ENCODE data around the gene CCHCR1. TPM values are rescaled to one million over a fixed set of nuclear protein-coding genes. Genes with fewer than 3 reads are reported as not detected.
A peak's percentile ranks its signal among the peaks of the same experiment; 100 is the strongest.
"Not testable (repeated sequence)": the region's sequence is repeated elsewhere in the genome, so short reads cannot be mapped to it uniquely, and the experiment has no call there.

CCHCR1 gene
- total and polyA plus RNA-seq, 2 of the 13 experiments (the other 11 are each of a cell fraction or from before 2014, with no cell fraction given): 14.6 to 28.2 TPM

DNA sequence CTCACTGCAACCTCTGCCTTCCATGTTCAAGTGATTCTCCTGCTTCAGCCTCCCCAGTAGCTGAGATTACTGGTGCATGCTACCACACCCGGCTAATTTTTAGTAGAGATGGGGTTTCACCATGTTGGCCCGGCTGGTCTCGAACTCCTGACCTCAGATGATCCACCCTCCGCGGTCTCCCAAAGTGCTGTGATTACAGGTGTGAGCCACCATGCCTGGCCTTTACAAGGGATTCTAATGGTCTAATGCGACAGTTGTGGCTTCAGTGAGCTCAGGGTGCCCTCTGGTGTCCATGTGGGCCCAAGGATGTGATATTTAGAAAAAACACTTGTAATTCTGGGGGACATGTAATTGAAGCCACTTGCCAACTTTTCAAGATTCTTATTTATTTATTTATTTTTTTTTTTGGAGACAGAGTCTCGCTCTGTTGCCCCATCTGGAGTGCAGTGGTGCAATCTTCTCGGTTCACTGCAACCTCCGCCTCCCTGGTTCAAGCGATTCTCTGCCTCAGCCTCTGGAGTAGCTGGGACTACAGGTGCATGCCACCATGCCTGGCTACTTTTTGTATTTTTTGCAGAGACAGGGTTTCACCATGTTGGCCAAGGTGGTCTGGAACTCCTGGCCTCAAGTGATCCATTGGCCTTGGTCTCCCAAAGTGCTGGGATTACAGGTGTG, 35.0 kb upstream of the CCHCR1 start (continued):
- TF ChIP-seq STAG1 (CRISPR knock-in tag; IDR thresholded peaks at IDR 0.05) (peak; percentile 96), MIER3 (CRISPR knock-in tag; IDR thresholded peaks at IDR 0.05; ENCODE audit: borderline replicate concordance) (peak; percentile 57; the same call in 1 of the 2 replicates), FOSL2 (CRISPR knock-in tag; IDR thresholded peaks at IDR 0.05) (peak; percentile 31; the same call in 1 of the 2 replicates), KDM3A (CRISPR knock-in tag; IDR thresholded peaks at IDR 0.05; ENCODE audit: low read depth) (0 out of 2 replicates have a peak, but pooled peaks have one; percentile 71), ZBTB20 (CRISPR knock-in tag; IDR thresholded peaks at IDR 0.05; ENCODE audit: borderline replicate concordance, low read depth) (0 out of 2 replicates have a peak, but pooled peaks have one; percentile 26), ZNF605 (CRISPR knock-in tag; IDR thresholded peaks at IDR 0.05) (peak; percentile 41; the same call in 1 of the 2 replicates), FOXK1 (CRISPR knock-in tag; IDR thresholded peaks at IDR 0.05; ENCODE audit: borderline replicate concordance, low read depth) (peak; percentile 23; the same call in 1 of the 2 replicates), RXRB (CRISPR knock-in tag; IDR thresholded peaks at IDR 0.05; ENCODE audit: borderline replicate concordance) (0 out of 2 replicates have a peak, but pooled peaks have one; percentile 55), SALL1 (CRISPR knock-in tag; IDR thresholded peaks at IDR 0.05) (peak; percentile 67), ZFY (CRISPR knock-in tag; IDR thresholded peaks at IDR 0.05) (peak; percentile 32; the same call in 1 of the 2 replicates), CEBPG (CRISPR knock-in tag; IDR thresholded peaks at IDR 0.05) (peak; percentile 48), MIXL1 (CRISPR knock-in tag; IDR thresholded peaks at IDR 0.05) (peak; percentile 84; the same call in 1 of the 2 replicates), NR2F6 (CRISPR knock-in tag; IDR thresholded peaks at IDR 0.05) (peak; percentile 52; the same call in 1 of the 2 replicates), ZNF331 (CRISPR knock-in tag; IDR thresholded peaks at IDR 0.05) (peak; percentile 56; the same call in 1 of the 2 replicates), ZNF644 (CRISPR knock-in tag; IDR thresholded peaks at IDR 0.05; ENCODE audit: low read depth) (peak; percentile 42; the same call in 1 of the 2 replicates), MED1 (CRISPR knock-in tag; IDR thresholded peaks at IDR 0.05) (peak; percentile 20; the same call in 1 of the 2 replicates), ZNF547 (CRISPR knock-in tag; IDR thresholded peaks at IDR 0.05) (0 out of 2 replicates have a peak, but pooled peaks have one; percentile 27), ZNF292 (CRISPR knock-in tag; IDR thresholded peaks at IDR 0.05; ENCODE audit: borderline replicate concordance, low read depth) (0 out of 2 replicates have a peak, but pooled peaks have one; percentile 35), ZNF788 (CRISPR knock-in tag; IDR thresholded peaks at IDR 0.05; ENCODE audit: borderline replicate concordance) (peak; percentile 40; the same call in 1 of the 2 replicates), SAP130 (CRISPR knock-in tag; IDR thresholded peaks at IDR 0.05; ENCODE audit: low read depth) (peak; percentile 42; the same call in 1 of the 2 replicates), RFX5 (IDR thresholded peaks at IDR 0.05; ENCODE audit: low read depth, low read length) (peak; percentile 28; the same call in 1 of the 2 replicates), GABPB1 (CRISPR knock-in tag; IDR thresholded peaks at IDR 0.05) (peak; percentile 30; the same call in 1 of the 2 replicates)
- TF ChIP-seq, protein P1, sequence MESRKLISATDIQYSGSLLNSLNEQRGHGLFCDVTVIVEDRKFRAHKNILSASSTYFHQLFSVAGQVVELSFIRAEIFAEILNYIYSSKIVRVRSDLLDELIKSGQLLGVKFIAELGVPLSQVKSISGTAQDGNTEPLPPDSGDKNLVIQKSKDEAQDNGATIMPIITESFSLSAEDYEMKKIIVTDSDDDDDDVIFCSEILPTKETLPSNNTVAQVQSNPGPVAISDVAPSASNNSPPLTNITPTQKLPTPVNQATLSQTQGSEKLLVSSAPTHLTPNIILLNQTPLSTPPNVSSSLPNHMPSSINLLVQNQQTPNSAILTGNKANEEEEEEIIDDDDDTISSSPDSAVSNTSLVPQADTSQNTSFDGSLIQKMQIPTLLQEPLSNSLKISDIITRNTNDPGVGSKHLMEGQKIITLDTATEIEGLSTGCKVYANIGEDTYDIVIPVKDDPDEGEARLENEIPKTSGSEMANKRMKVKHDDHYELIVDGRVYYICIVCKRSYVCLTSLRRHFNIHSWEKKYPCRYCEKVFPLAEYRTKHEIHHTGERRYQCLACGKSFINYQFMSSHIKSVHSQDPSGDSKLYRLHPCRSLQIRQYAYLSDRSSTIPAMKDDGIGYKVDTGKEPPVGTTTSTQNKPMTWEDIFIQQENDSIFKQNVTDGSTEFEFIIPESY (CRISPR knock-in tag; IDR thresholded peaks at IDR 0.05): peak; percentile 20; the same call in 1 of the 2 replicates
- TF ChIP-seq, protein P2, sequence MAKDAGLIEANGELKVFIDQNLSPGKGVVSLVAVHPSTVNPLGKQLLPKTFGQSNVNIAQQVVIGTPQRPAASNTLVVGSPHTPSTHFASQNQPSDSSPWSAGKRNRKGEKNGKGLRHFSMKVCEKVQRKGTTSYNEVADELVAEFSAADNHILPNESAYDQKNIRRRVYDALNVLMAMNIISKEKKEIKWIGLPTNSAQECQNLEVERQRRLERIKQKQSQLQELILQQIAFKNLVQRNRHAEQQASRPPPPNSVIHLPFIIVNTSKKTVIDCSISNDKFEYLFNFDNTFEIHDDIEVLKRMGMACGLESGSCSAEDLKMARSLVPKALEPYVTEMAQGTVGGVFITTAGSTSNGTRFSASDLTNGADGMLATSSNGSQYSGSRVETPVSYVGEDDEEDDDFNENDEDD (CRISPR knock-in tag; IDR thresholded peaks at IDR 0.05; ENCODE audit: borderline replicate concordance): 0 out of 2 replicates have a peak, but pooled peaks have one; percentile 20
- TF ChIP-seq NR2F6 (IDR thresholded peaks at IDR 0.05): not testable (repeated sequence)
- TF ChIP-seq, protein P3, sequence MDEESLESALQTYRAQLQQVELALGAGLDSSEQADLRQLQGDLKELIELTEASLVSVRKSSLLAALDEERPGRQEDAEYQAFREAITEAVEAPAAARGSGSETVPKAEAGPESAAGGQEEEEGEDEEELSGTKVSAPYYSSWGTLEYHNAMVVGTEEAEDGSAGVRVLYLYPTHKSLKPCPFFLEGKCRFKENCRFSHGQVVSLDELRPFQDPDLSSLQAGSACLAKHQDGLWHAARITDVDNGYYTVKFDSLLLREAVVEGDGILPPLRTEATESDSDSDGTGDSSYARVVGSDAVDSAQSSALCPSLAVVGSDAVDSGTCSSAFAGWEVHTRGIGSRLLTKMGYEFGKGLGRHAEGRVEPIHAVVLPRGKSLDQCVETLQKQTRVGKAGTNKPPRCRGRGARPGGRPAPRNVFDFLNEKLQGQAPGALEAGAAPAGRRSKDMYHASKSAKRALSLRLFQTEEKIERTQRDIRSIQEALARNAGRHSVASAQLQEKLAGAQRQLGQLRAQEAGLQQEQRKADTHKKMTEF (CRISPR knock-in tag; IDR thresholded peaks at IDR 0.05): peak; percentile 32; the same call in 1 of the 2 replicates
- TF ChIP-seq, protein P4, sequence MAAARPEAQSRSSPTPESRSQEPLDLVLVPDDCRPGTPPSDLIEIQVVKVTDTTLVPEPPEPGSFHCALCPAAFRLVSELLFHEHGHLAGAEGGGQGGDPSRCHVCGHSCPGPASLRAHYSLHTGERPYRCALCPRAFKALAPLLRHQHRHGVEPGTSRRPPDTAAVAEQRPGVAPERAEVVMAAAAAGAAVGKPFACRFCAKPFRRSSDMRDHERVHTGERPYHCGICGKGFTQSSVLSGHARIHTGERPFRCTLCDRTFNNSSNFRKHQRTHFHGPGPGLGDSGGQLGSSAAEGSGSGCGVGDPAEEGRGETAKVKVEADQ (CRISPR knock-in tag; IDR thresholded peaks at IDR 0.05; ENCODE audit: borderline replicate concordance): 0 out of 2 replicates have a peak, but pooled peaks have one; percentile 38

Data from HepG2 (cell line).